SK-N-SH (cell line): ENCODE measurements around the gene ACKR3.

Experiments used
- CTCF ChIP-seq: fragments of 200-600 bp; sonication (generic); IDR thresholded peaks from 2 replicates; pipeline ENCODE4 v1.6.1; 2017; ENCODE audit warnings: antibody characterized with exemption, mild to moderate bottlenecking, moderate library complexity
- EP300 ChIP-seq, 2 experiments: IDR thresholded peaks; 2 replicates each; pipeline versions ENCODE4 v1.4.0 to v1.6.1; 2012; ENCODE audit warnings: borderline replicate concordance in 1 of 2, low read depth in 1 of 2, low read length in 1 of 2
- EZH2phosphoT487 ChIP-seq: fragments of 200-600 bp; sonication (generic); IDR thresholded peaks from 2 replicates; pipeline ENCODE4 v1.6.1; 2017; ENCODE audit warnings: low read depth, mixed run types, mild to moderate bottlenecking, antibody characterized with exemption, moderate library complexity, borderline replicate concordance
- FOXM1 ChIP-seq: IDR thresholded peaks from 2 replicates; pipeline ENCODE4 v1.4.0; 2012; ENCODE audit warnings: low read depth, mild to moderate bottlenecking
- GABPA ChIP-seq: IDR thresholded peaks from 2 replicates; pipeline ENCODE4 v1.4.0; 2012; ENCODE audit warnings: low read depth, mild to moderate bottlenecking
- REST ChIP-seq: IDR thresholded peaks from 2 replicates; pipeline ENCODE4 v1.6.1; 2012; ENCODE audit warnings: mild to moderate bottlenecking, low read depth, low read length, moderate library complexity

- TF ChIP-seq REST (no peak), CTCF (no peak), GABPA (no peak), EZH2phosphoT487 (no peak), FOXM1 (no peak), EP300 (IDR thresholded peaks at IDR 0.05; ENCODE audit: borderline replicate concordance in 1 of 2, low read depth in 1 of 2, low read length in 1 of 2) (no peak)
Measured at GRCh38 chr2:236529606-236530005, 40.0 kb upstream of the ACKR3 start.
